ENCODE data around the gene ACOXL. TPM values are rescaled to one million over a fixed set of nuclear protein-coding genes. Genes with fewer than 3 reads are reported as not detected.

ACOXL gene
- total RNA-seq, 1 donor from 2014 or later: 0.23 TPM

DNA sequence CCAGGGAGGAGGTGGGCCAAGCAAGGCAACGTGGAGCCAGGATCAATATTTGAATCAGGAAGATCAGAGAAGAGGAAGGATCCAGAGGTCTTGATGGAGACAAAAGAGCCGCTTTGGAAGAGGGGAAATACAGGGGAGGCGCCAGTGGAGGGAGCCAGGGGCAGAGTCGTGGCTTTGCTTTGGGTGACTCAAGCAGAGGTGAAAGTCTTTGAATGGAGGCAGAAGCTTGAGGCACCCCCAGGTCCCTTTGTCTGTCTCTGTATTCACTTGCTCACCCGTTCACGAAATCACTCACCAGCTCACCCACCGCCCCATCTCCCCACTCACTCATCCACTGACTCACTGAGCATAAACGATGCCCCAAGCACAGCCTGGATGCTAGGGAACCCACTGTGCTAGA lies 134.1 kb downstream of the ACOXL start:
- Histone ChIP-seq H3K4me2 (ENCODE audit: low read length) (no peak overlapping the region), H3K36me3 (ENCODE audit: insufficient read depth, low read length) (no peaks in the 10 kb centered on the region), H3K9ac (ENCODE audit: low read length) (no peak overlapping the region), H4K20me1 (ENCODE audit: insufficient read depth, low read length) (no peaks in the 10 kb centered on the region), H3K4me1 (ENCODE audit: insufficient read depth, low read length) (peaks cover 11% of the 10 kb centered on the region), H3K4me3 (ENCODE audit: insufficient read depth, low read depth, low read length) (no peak overlapping the region), H3K9me3 (ENCODE audit: insufficient read depth, low read depth, low read length) (no peaks in the 10 kb centered on the region), H2AFZ (ENCODE audit: low read depth, low read length) (no peak overlapping the region), H3K27ac (ENCODE audit: low read depth, low read length) (no peak overlapping the region), H3K79me2 (ENCODE audit: insufficient read depth, low read length) (no peaks in the 10 kb centered on the region), H3K27me3 (ENCODE audit: insufficient read depth, low read length) (peaks cover 22% of the 10 kb centered on the region)
- FAIRE-seq: no peak
- DNase-seq (ENCODE audit: low read depth): no peak
- H3K36me3 Mint-ChIP-seq (ENCODE audit: low read depth, unreplicated experiment): no peaks in the 10 kb centered on the region
- H3K4me3 Mint-ChIP-seq (ENCODE audit: unreplicated experiment): no peak overlapping the region
- H3K27me3 Mint-ChIP-seq (ENCODE audit: low read depth, unreplicated experiment): peaks cover 33% of the 10 kb centered on the region
- peaks cover 17% of the 10 kb centered on the region for H3K4me1 Mint-ChIP-seq (ENCODE audit: low read depth, unreplicated experiment)
- no peaks in the 10 kb centered on the region for H3K9me3 Mint-ChIP-seq (ENCODE audit: unreplicated experiment)
- TF ChIP-seq EZH2 (IDR thresholded peaks at IDR 0.05; ENCODE audit: insufficient read depth, low read length): no peak
- TF ChIP-seq, protein P1, sequence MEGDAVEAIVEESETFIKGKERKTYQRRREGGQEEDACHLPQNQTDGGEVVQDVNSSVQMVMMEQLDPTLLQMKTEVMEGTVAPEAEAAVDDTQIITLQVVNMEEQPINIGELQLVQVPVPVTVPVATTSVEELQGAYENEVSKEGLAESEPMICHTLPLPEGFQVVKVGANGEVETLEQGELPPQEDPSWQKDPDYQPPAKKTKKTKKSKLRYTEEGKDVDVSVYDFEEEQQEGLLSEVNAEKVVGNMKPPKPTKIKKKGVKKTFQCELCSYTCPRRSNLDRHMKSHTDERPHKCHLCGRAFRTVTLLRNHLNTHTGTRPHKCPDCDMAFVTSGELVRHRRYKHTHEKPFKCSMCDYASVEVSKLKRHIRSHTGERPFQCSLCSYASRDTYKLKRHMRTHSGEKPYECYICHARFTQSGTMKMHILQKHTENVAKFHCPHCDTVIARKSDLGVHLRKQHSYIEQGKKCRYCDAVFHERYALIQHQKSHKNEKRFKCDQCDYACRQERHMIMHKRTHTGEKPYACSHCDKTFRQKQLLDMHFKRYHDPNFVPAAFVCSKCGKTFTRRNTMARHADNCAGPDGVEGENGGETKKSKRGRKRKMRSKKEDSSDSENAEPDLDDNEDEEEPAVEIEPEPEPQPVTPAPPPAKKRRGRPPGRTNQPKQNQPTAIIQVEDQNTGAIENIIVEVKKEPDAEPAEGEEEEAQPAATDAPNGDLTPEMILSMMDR (IDR thresholded peaks at IDR 0.05; ENCODE audit: insufficient read depth, low read depth, low read length): no peak
- H3K27ac Mint-ChIP-seq (ENCODE audit: unreplicated experiment): no peak overlapping the region

GRCh38 chr2:110867078-110867477 lies 134.7 kb downstream of the ACOXL start:
- H3K4me3 ChIP-seq (ENCODE audit: insufficient read depth, low read depth, low read length): no peak overlapping the region
- H3K9ac ChIP-seq (ENCODE audit: low read length): no peak overlapping the region
- Mint-ChIP-seq H3K36me3 (ENCODE audit: low read depth, unreplicated experiment) (no peaks in the 10 kb centered on the region), H3K9me3 (ENCODE audit: unreplicated experiment) (no peaks in the 10 kb centered on the region), H3K4me1 (ENCODE audit: low read depth, unreplicated experiment) (peaks cover 18% of the 10 kb centered on the region), H3K27me3 (ENCODE audit: low read depth, unreplicated experiment) (peaks cover 27% of the 10 kb centered on the region), H3K27ac (ENCODE audit: unreplicated experiment) (no peak overlapping the region), H3K4me3 (ENCODE audit: unreplicated experiment) (no peak overlapping the region)
- DNase-seq (ENCODE audit: low read depth) (no peak), FAIRE-seq (no peak)
- H3K4me2 ChIP-seq (ENCODE audit: low read length): no peak overlapping the region
- peaks cover 11% of the 10 kb centered on the region for H3K4me1 ChIP-seq (ENCODE audit: insufficient read depth, low read length)
- H2AFZ ChIP-seq (ENCODE audit: low read depth, low read length): no peak overlapping the region
- H4K20me1 ChIP-seq (ENCODE audit: insufficient read depth, low read length): no peaks in the 10 kb centered on the region
- no peaks in the 10 kb centered on the region for H3K36me3 ChIP-seq (ENCODE audit: insufficient read depth, low read length)
- no peak overlapping the region for H3K27ac ChIP-seq (ENCODE audit: low read depth, low read length)
- H3K9me3 ChIP-seq (ENCODE audit: insufficient read depth, low read depth, low read length): no peaks in the 10 kb centered on the region
- no peaks in the 10 kb centered on the region for H3K79me2 ChIP-seq (ENCODE audit: insufficient read depth, low read length)
- H3K27me3 ChIP-seq (ENCODE audit: insufficient read depth, low read length): peaks cover 17% of the 10 kb centered on the region
- TF ChIP-seq, protein P1 (IDR thresholded peaks at IDR 0.05; ENCODE audit: insufficient read depth, low read depth, low read length): no peak
- no peak for TF ChIP-seq EZH2 (IDR thresholded peaks at IDR 0.05; ENCODE audit: insufficient read depth, low read length)

- H3K4me2 ChIP-seq (ENCODE audit: low read length): peak overlapping the region; percentile 9
- H3K4me1 ChIP-seq (ENCODE audit: insufficient read depth, low read length): peaks cover 11% of the 10 kb centered on the region
- no peaks in the 10 kb centered on the region for H3K9me3 ChIP-seq (ENCODE audit: insufficient read depth, low read depth, low read length)
- H3K4me1 Mint-ChIP-seq (ENCODE audit: low read depth, unreplicated experiment): peaks cover 18% of the 10 kb centered on the region
- no peaks in the 10 kb centered on the region for H3K36me3 Mint-ChIP-seq (ENCODE audit: low read depth, unreplicated experiment)
- no peaks in the 10 kb centered on the region for H3K79me2 ChIP-seq (ENCODE audit: insufficient read depth, low read length)
- peak overlapping the region; percentile 7 for H3K27ac Mint-ChIP-seq (ENCODE audit: unreplicated experiment)
- FAIRE-seq (no peak), DNase-seq (ENCODE audit: low read depth) (no peak)
- no peak overlapping the region for H3K4me3 Mint-ChIP-seq (ENCODE audit: unreplicated experiment)
- no peaks in the 10 kb centered on the region for H4K20me1 ChIP-seq (ENCODE audit: insufficient read depth, low read length)
- H3K27me3 ChIP-seq (ENCODE audit: insufficient read depth, low read length): peaks cover 11% of the 10 kb centered on the region
- no peaks in the 10 kb centered on the region for H3K9me3 Mint-ChIP-seq (ENCODE audit: unreplicated experiment)
- TF ChIP-seq EZH2 (IDR thresholded peaks at IDR 0.05; ENCODE audit: insufficient read depth, low read length): no peak
- TF ChIP-seq, protein P1 (IDR thresholded peaks at IDR 0.05; ENCODE audit: insufficient read depth, low read depth, low read length): no peak
- peaks cover 24% of the 10 kb centered on the region for H3K27me3 Mint-ChIP-seq (ENCODE audit: low read depth, unreplicated experiment)
- H3K27ac ChIP-seq (ENCODE audit: low read depth, low read length): no peak overlapping the region
- H3K9ac ChIP-seq (ENCODE audit: low read length): no peak overlapping the region
- no peak overlapping the region for H3K4me3 ChIP-seq (ENCODE audit: insufficient read depth, low read depth, low read length)
- no peaks in the 10 kb centered on the region for H3K36me3 ChIP-seq (ENCODE audit: insufficient read depth, low read length)
- H2AFZ ChIP-seq (ENCODE audit: low read depth, low read length): no peak overlapping the region
Observed at GRCh38 chr2:110868971-110869370, 136.6 kb downstream of the ACOXL start.

Measured in astrocyte (in vitro differentiated cells and primary cell).